HEK293T (cell line): ENCODE data around the gene MPP4.

ENCODE experiments used
- CTCF ChIA-PET: fragments of 350-600 bp; formaldehyde crosslinking; extraction: SDS; loops from one replicate; lab custom pipeline; 2021; ENCODE audit warnings: antibody characterized with exemption, inconsistent platforms; lab: Yijun Ruan, JAX
- POLR2A ChIA-PET: fragments of 350-600 bp; formaldehyde crosslinking; extraction: SDS; loops from one replicate; lab custom pipeline; 2020; ENCODE audit warnings: antibody characterized with exemption, inconsistent platforms; lab: Yijun Ruan, JAX
- DNase-seq: peaks from one replicate; pipeline ENCODE4 v3.0.0; 2012; ENCODE audit warnings: mixed read lengths; ENCODE audit errors: extremely low spot score
- ARNT ChIP-seq: fragments of 450-650 bp; IDR thresholded peaks from 2 replicates; pipeline ENCODE4 v1.6.1; 2017; ENCODE audit warnings: mild to moderate bottlenecking
- BHLHE40 ChIP-seq: fragments of 450-650 bp; IDR thresholded peaks from 2 replicates; pipeline ENCODE4 v1.6.1; 2016; ENCODE audit warnings: mild to moderate bottlenecking, moderate library complexity, borderline replicate concordance
- CTBP1 ChIP-seq: fragments of 450-650 bp; IDR thresholded peaks from 2 replicates; pipeline ENCODE4 v1.6.1; 2016; ENCODE audit warnings: borderline replicate concordance
- ELF4 ChIP-seq: fragments of 450-650 bp; IDR thresholded peaks from 2 replicates; pipeline ENCODE4 v1.6.1; 2017; ENCODE audit warnings: antibody characterized with exemption
- FOXA1 ChIP-seq: fragments of 450-650 bp; IDR thresholded peaks from 2 replicates; pipeline ENCODE4 v1.6.1; 2016; ENCODE audit warnings: mild to moderate bottlenecking
- FOXK2 ChIP-seq: fragments of 450-650 bp; IDR thresholded peaks from 2 replicates; pipeline ENCODE4 v1.6.1; 2016; ENCODE audit warnings: mild to moderate bottlenecking
- FOXM1 ChIP-seq: fragments of 450-650 bp; IDR thresholded peaks from 2 replicates; pipeline ENCODE4 v1.6.1; 2017; ENCODE audit warnings: mild to moderate bottlenecking, borderline replicate concordance
- HDGF ChIP-seq: fragments of 450-650 bp; IDR thresholded peaks from 2 replicates; pipeline ENCODE4 v1.6.1; 2017; ENCODE audit warnings: antibody characterized with exemption, borderline replicate concordance
- L3MBTL2 ChIP-seq: fragments of 450-650 bp; conservative IDR thresholded peaks from 2 replicates; pipeline ENCODE4 v1.6.1; 2016; ENCODE audit warnings: mild to moderate bottlenecking
- LEF1 ChIP-seq: fragments of 450-650 bp; IDR thresholded peaks from 2 replicates; pipeline ENCODE4 v1.6.1; 2017; ENCODE audit warnings: mild to moderate bottlenecking, borderline replicate concordance
- NFRKB ChIP-seq: fragments of 450-650 bp; IDR thresholded peaks from 2 replicates; pipeline ENCODE4 v1.6.1; 2016; ENCODE audit warnings: mild to moderate bottlenecking, moderate library complexity
- SP1 ChIP-seq: fragments of 450-650 bp; IDR thresholded peaks from 2 replicates; pipeline ENCODE4 v1.6.1; 2017
- SUZ12 ChIP-seq: fragments of 450-650 bp; IDR thresholded peaks from 2 replicates; pipeline ENCODE4 v1.6.1; 2016; ENCODE audit warnings: mild to moderate bottlenecking
- TARDBP ChIP-seq: fragments of 450-650 bp; IDR thresholded peaks from 2 replicates; pipeline ENCODE4 v1.6.1; 2016
- ZNF384 ChIP-seq: fragments of 450-650 bp; IDR thresholded peaks from 2 replicates; pipeline ENCODE4 v1.6.1; 2016
- TF ChIP-seq, protein P1 (sequence below): fragments of 450-650 bp; IDR thresholded peaks from 2 replicates; pipeline ENCODE4 v1.6.1; 2016

The MPP4 gene

DNA sequence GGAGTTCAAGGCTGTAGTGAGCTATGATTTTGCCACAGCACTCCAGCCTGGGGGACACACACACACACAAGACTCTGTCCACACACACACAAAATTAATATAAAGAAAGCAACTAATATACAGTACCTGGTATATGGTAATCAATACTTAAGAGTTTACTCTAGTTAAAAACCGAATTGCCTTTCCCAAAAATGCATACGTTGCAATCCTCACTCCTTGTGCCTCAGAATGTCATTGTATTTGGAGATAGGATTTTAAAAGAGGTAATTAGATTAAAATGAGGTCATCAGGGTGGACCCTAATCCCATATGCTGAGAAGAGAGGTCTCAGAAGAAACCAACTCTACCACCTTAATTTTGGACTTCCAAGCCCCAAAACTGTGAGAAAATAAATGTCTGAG lies 90.9 kb downstream of the MPP4 start:
- TF ChIP-seq, protein P1, sequence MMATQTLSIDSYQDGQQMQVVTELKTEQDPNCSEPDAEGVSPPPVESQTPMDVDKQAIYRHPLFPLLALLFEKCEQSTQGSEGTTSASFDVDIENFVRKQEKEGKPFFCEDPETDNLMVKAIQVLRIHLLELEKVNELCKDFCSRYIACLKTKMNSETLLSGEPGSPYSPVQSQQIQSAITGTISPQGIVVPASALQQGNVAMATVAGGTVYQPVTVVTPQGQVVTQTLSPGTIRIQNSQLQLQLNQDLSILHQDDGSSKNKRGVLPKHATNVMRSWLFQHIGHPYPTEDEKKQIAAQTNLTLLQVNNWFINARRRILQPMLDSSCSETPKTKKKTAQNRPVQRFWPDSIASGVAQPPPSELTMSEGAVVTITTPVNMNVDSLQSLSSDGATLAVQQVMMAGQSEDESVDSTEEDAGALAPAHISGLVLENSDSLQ = no peak
- TF ChIP-seq ARNT = no peak
- no peak for TF ChIP-seq SP1
- no peak for TF ChIP-seq ELF4
- TF ChIP-seq BHLHE40 = no peak
- no peak for TF ChIP-seq L3MBTL2
- no peak for TF ChIP-seq ZNF384
- no peak for TF ChIP-seq SUZ12
- TF ChIP-seq LEF1 = no peak
- TF ChIP-seq NFRKB = no peak
- TF ChIP-seq TARDBP = no peak
- no peak for TF ChIP-seq FOXA1
- no peak for TF ChIP-seq HDGF
- TF ChIP-seq FOXM1 = no peak
- ChIA-PET POLR2A (no interaction called here), CTCF (interaction anchor here (1.1 kb wide), 1 partner anchor 12 kb away, joined by 3 read pairs; no protein-coding TSS in a partner anchor)
- DNase-seq = no peak

DNA sequence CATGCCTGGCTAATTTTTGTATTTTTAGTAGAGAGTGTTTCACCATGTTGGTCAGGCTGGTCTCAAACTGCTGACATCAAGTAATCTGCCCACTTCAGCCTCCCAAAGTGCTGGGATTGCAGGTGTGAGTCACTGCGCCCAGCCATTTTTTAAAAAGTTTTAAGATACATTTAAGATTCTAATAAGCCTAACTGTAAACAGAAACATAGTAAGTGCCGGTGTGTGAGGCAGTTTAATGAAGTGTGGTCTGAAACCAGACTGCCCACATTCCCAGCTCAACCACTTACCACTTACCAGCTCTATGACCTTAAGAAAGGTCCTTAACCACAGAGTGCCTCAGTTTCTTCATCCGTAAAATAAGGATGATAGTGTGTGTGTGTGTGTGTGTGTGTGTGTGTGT lies 97.5 kb downstream of the MPP4 start:
- no peak for DNase-seq
- TF ChIP-seq SP1 (no peak), CTBP1 (no peak), FOXK2 (no peak), ARNT (no peak), LEF1 (no peak), ZNF384 (no peak), SUZ12 (no peak), NFRKB (no peak), BHLHE40 (no peak), TARDBP (no peak), FOXM1 (no peak), HDGF (no peak)
- TF ChIP-seq, protein P1 = no peak
- POLR2A ChIA-PET = no interaction called here
- CTCF ChIA-PET = no interaction called here

DNA sequence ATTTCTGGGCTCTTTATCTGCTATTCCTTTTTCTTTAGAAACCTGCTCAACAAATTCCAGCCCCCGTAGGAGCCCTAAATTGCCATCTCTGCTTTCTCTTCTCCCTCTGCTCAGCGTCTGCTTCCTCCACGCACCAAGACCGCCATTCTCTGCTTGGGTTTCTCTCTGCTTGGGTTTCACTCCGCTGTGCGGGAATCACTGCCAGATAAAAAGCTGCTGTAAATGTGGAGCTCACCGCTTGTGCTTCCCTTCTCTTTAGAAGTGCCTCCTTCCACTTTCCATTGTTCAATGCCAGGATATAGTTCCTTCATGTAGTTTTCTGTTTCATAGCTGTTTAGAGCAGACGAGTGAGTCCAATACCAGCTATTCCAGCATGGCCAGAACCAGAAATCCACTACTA lies 101.0 kb downstream of the MPP4 start:
- ChIA-PET CTCF (no interaction called here), POLR2A (no interaction called here)
- TF ChIP-seq L3MBTL2 = no peak
- TF ChIP-seq FOXA1 = no peak
- no peak for TF ChIP-seq FOXK2
- TF ChIP-seq BHLHE40 = no peak
- TF ChIP-seq CTBP1 = no peak
- TF ChIP-seq NFRKB = no peak
- TF ChIP-seq, protein P1 = no peak
- TF ChIP-seq SUZ12 = no peak
- TF ChIP-seq ZNF384 = no peak
- no peak for TF ChIP-seq TARDBP
- TF ChIP-seq SP1 = no peak
- no peak for TF ChIP-seq HDGF
- no peak for TF ChIP-seq ARNT
- TF ChIP-seq ELF4 = no peak
- no peak for TF ChIP-seq LEF1
- no peak for DNase-seq
